Coronary artery (tissue), 2 donors: ENCODE data around the gene TMEM154.

Experiments
- DNase-seq: peaks from one replicate; pipeline ENCODE4 v3.0.0-alpha.2; 2017; ENCODE audit warnings: low spot score
- H3K27ac ChIP-seq, 2 donors: fragments of 200-600 bp; sonication (generic); one replicate each; pipeline ENCODE4 v1.5.1; 2016 to 2019
- H3K4me3 ChIP-seq: fragments of 200-600 bp; sonication (generic); 2 replicates; pipeline ENCODE4 v1.5.1; 2016; ENCODE audit warnings: mild to moderate bottlenecking, moderate library complexity
- TF ChIP-seq, protein P1 (sequence below): fragments of 200-600 bp; sonication (generic); IDR thresholded peaks from one replicate; pipeline ENCODE4 v1.5.1; 2019; ENCODE audit warnings: antibody characterized with exemption

Gene TMEM154

GRCh38 chr4:152708361-152708760 is 28.6 kb upstream of the TMEM154 start:
- Histone ChIP-seq H3K27ac (no peak overlapping the region), H3K4me3 (no peak overlapping the region)
- TF ChIP-seq, protein P1, sequence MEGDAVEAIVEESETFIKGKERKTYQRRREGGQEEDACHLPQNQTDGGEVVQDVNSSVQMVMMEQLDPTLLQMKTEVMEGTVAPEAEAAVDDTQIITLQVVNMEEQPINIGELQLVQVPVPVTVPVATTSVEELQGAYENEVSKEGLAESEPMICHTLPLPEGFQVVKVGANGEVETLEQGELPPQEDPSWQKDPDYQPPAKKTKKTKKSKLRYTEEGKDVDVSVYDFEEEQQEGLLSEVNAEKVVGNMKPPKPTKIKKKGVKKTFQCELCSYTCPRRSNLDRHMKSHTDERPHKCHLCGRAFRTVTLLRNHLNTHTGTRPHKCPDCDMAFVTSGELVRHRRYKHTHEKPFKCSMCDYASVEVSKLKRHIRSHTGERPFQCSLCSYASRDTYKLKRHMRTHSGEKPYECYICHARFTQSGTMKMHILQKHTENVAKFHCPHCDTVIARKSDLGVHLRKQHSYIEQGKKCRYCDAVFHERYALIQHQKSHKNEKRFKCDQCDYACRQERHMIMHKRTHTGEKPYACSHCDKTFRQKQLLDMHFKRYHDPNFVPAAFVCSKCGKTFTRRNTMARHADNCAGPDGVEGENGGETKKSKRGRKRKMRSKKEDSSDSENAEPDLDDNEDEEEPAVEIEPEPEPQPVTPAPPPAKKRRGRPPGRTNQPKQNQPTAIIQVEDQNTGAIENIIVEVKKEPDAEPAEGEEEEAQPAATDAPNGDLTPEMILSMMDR = no peak
- DNase-seq = no peak

GRCh38 chr4:152707632-152708031 is 27.8 kb upstream of the TMEM154 start:
- DNase-seq = no peak
- no peak overlapping the region for H3K4me3 ChIP-seq
- no peak overlapping the region for H3K27ac ChIP-seq
- TF ChIP-seq, protein P1 = no peak

DNA sequence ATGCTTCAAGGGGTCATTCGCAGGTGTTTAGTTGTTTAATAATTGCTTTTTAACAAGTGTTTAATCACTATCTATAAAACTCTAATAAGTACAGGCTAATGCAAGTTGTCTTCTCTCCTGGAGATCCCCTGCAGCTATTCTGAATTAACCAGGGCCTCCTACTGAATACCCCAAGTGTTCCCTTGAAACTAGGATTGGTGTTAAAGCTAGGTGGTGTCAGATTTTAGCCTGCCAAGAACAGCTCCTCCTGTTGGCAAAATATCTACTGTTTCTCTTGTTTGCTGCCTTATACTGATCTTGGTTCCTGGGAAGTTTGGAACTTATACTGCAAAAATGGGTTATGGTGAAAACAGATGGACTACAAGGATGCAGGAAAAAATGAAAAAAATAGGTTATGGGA is 26.1 kb upstream of the TMEM154 start:
- no peak for DNase-seq
- no peak overlapping the region for H3K4me3 ChIP-seq
- H3K27ac ChIP-seq = no peak overlapping the region
- TF ChIP-seq, protein P1 = no peak

- no peak overlapping the region for H3K27ac ChIP-seq
- no peak for DNase-seq
- TF ChIP-seq, protein P1 = no peak
- no peak overlapping the region for H3K4me3 ChIP-seq
Observed at GRCh38 chr4:152704788-152705187, 25.0 kb upstream of the TMEM154 start.

GRCh38 chr4:152700151-152700550 is 20.4 kb upstream of the TMEM154 start:
- DNase-seq = no peak
- Histone ChIP-seq H3K4me3 (no peak overlapping the region), H3K27ac (no peak overlapping the region)
- TF ChIP-seq, protein P1 = no peak

GRCh38 chr4:152699313-152699712 is 19.5 kb upstream of the TMEM154 start:
- TF ChIP-seq, protein P1 = no peak
- no peak overlapping the region for H3K4me3 ChIP-seq
- no peak overlapping the region for H3K27ac ChIP-seq
- DNase-seq = no peak

- TF ChIP-seq, protein P1 = no peak
- no peak for DNase-seq
- Histone ChIP-seq H3K27ac (no peak overlapping the region), H3K4me3 (no peak overlapping the region)
Observed at GRCh38 chr4:152698089-152698499, 18.3 kb upstream of the TMEM154 start.
